K562 (cell line): Measurements from ENCODE around the gene PA2G4. TPM values are rescaled to one million over a fixed set of nuclear protein-coding genes. Genes with fewer than 3 reads are reported as not detected.

Experiments used
- ATAC-seq: fragments of 200-7000 bp; cut with Tn5 transposase; 3 replicates; pipeline ENCODE4 v1.9.1; 2020; ENCODE audit warnings: moderate library complexity
- BruUV-seq: library from RNA; stranded (reverse); fragments of 400-500 nt; replicated peaks from 2 replicates; lab custom pipeline; 2021; lab: Mats Ljungman, UMichigan
- CTCF ChIA-PET: fragments of 300-600 bp; formaldehyde crosslinking; extraction: SDS; loops from one replicate; lab custom pipeline; 2021; ENCODE audit warnings: low intra/inter-chr PET ratio; lab: Yijun Ruan, JAX
- POLR2A ChIA-PET: fragments of 300-600, 350-650 bp; sonication (Branson Sonifier 250); formaldehyde crosslinking; extraction: SDS; loops from one replicate; lab custom pipeline; 2021; ENCODE audit warnings: antibody characterized with exemption, inconsistent platforms; lab: Yijun Ruan, JAX
- DNase-seq, 4 experiments: peaks; one replicate each; pipeline versions ENCODE4 v3.0.0 to v3.0.0-alpha.2; 2011 to 2018; ENCODE audit warnings: low spot score in 3 of 4, mixed read lengths in 3 of 4; ENCODE audit errors: extremely low read depth in 1 of 4
- FAIRE-seq: peaks from 2 replicates; lab custom pipeline; 2011; peaks lifted over from hg19 to GRCh38; lab: Jason Lieb, UNC
- H2AFZ ChIP-seq: 2 replicates; pipeline ENCODE4 v1.6.0; 2011; ENCODE audit warnings: low read depth, low read length, control low read depth, inconsistent platforms
- H3K27ac ChIP-seq: fragments of 200-600 bp; 3 replicates; pipeline ENCODE4 v1.8.0; 2011; ENCODE audit warnings: low read depth, mild to moderate bottlenecking, control low read depth, inconsistent platforms, low read length, moderate library complexity, mixed read lengths; ENCODE audit errors: extremely low read depth
- H3K27me3 ChIP-seq, 2 experiments: fragments of 300-600 bp in 1 of 2; 2 replicates in 1 of 2; 3 replicates in 1 of 2; pipeline versions ENCODE4 v1.6.0 to v1.8.0; 2011; ENCODE audit warnings: inconsistent platforms in 2 of 2, low read length in 2 of 2, mild to moderate bottlenecking in 1 of 2, mixed read lengths in 1 of 2, moderate library complexity in 1 of 2; ENCODE audit not compliant: control insufficient read depth in 2 of 2, insufficient read depth in 2 of 2
- H3K36me3 ChIP-seq: fragments of 300-600 bp; 3 replicates; pipeline ENCODE4 v1.8.0; 2011; ENCODE audit warnings: mild to moderate bottlenecking, low read length, inconsistent platforms; ENCODE audit not compliant: control insufficient read depth, insufficient read depth
- H3K4me1 ChIP-seq, 2 experiments: fragments of 200-600 bp in 1 of 2; replicated peaks in 1 of 2; 2 replicates in 1 of 2; 3 replicates in 1 of 2; pipeline versions ENCODE4 v1.5.1 to v1.8.0; 2011; ENCODE audit warnings: inconsistent platforms in 2 of 2, low read length in 2 of 2, mild to moderate bottlenecking in 1 of 2, mixed read lengths in 1 of 2, moderate library complexity in 1 of 2; ENCODE audit not compliant: control insufficient read depth in 2 of 2, insufficient read depth in 2 of 2
- H3K4me2 ChIP-seq: 2 replicates; pipeline ENCODE4 v1.6.1; 2011; ENCODE audit warnings: low read length, control low read depth, inconsistent platforms, mixed read lengths; ENCODE audit not compliant: insufficient read depth
- H3K4me3 ChIP-seq: fragments of 200-600 bp; sonication (generic), shearing (Covaris generic); 2 replicates; pipeline ENCODE4 v1.5.1; 2016; ENCODE audit warnings: control low read depth, inconsistent platforms
- H3K79me2 ChIP-seq: fragments of 200-600 bp; 3 replicates; pipeline ENCODE4 v1.8.0; 2011; ENCODE audit warnings: low read length, inconsistent platforms; ENCODE audit not compliant: control insufficient read depth, insufficient read depth
- H3K9ac ChIP-seq, 2 experiments: 2 replicates each; pipeline versions ENCODE4 v1.6.0 to v1.6.1; 2011; ENCODE audit warnings: low read depth in 2 of 2, low read length in 2 of 2, control low read depth in 1 of 2, inconsistent platforms in 1 of 2, mild to moderate bottlenecking in 1 of 2, mixed read lengths in 1 of 2; ENCODE audit not compliant: insufficient read depth in 1 of 2
- H3K9me1 ChIP-seq: one replicate; pipeline ENCODE4 v1.6.0; 2011; ENCODE audit warnings: inconsistent platforms, mild to moderate bottlenecking, low read length, moderate library complexity; ENCODE audit not compliant: control insufficient read depth, insufficient read depth
- H3K9me3 ChIP-seq: replicated peaks from 2 replicates; pipeline ENCODE4 v1.5.1; 2011; ENCODE audit warnings: low read depth, low read length, inconsistent platforms; ENCODE audit not compliant: control insufficient read depth, insufficient read depth
- H4K20me1 ChIP-seq: replicated peaks from 2 replicates; pipeline ENCODE4 v1.6.1; 2011; ENCODE audit warnings: low read length, inconsistent platforms, mixed read lengths; ENCODE audit not compliant: control insufficient read depth, insufficient read depth
- CBX2 ChIP-seq: fragments of 200-600 bp; sonication (generic); IDR thresholded peaks from one replicate; pipeline ENCODE4 v1.6.1; 2012; ENCODE audit warnings: mild to moderate bottlenecking, low read length, inconsistent platforms; ENCODE audit not compliant: insufficient read depth, poor library complexity, severe bottlenecking
- CREB1 ChIP-seq, 2 experiments: sonication (generic) in 1 of 2; formaldehyde crosslinking in 1 of 2; IDR thresholded peaks; 2 replicates each; pipeline versions ENCODE4 v1.6.1 to v1.8.0; 2012 to 2022; ENCODE audit warnings: inconsistent platforms in 1 of 2, mild to moderate bottlenecking in 1 of 2, missing genetic modification reagents in 1 of 2, moderate library complexity in 1 of 2
- DMBX1 ChIP-seq: fragments of 250-450 bp; sonication (Bioruptor Pico); IDR thresholded peaks from 2 replicates; pipeline ENCODE4 v1.8.0; 2022; ENCODE audit warnings: inconsistent platforms, mild to moderate bottlenecking, moderate library complexity, borderline replicate concordance
- MTA3 ChIP-seq: fragments of 450-650 bp; formaldehyde crosslinking; IDR thresholded peaks from 2 replicates; pipeline ENCODE4 v1.6.1; 2017; ENCODE audit warnings: mild to moderate bottlenecking, borderline replicate concordance
- NRF1 ChIP-seq, 2 experiments: fragments of 450-650 bp; IDR thresholded peaks in 1 of 2; conservative IDR thresholded peaks in 1 of 2; 2 replicates each; pipeline ENCODE4 v1.6.1; 2014; ENCODE audit warnings: mild to moderate bottlenecking in 2 of 2
- POLR2G ChIP-seq: fragments of 200-400 bp; formaldehyde crosslinking; IDR thresholded peaks from 2 replicates; pipeline ENCODE4 v1.6.1; 2017; ENCODE audit warnings: low read depth, mild to moderate bottlenecking, antibody characterized with exemption, low read length, moderate library complexity
- RBFOX2 ChIP-seq: fragments of 200-400 bp; formaldehyde crosslinking; IDR thresholded peaks from 2 replicates; pipeline ENCODE4 v1.6.1; 2017; ENCODE audit warnings: low read depth, mild to moderate bottlenecking, low read length, moderate library complexity
- ZNF253 ChIP-seq: fragments of 250-450 bp; sonication (Bioruptor Pico); conservative IDR thresholded peaks from 2 replicates; pipeline ENCODE4 v1.6.1; 2021; ENCODE audit warnings: mild to moderate bottlenecking
- ZNF316 ChIP-seq: fragments of 450-650 bp; IDR thresholded peaks from 2 replicates; pipeline ENCODE4 v1.6.1; 2016
- ZNF740 ChIP-seq, 3 experiments: fragments of 200-800 bp in 1 of 3; sonication (Bioruptor generic) in 1 of 3; sonication (generic) in 1 of 3; formaldehyde crosslinking in 1 of 3; IDR thresholded peaks; 2 replicates each; pipeline versions ENCODE4 v1.6.1 to v1.8.0; 2016 to 2022; ENCODE audit warnings: mild to moderate bottlenecking in 2 of 3, missing compliant biosample characterization in 2 of 3, missing genetic modification characterization in 2 of 3, missing genetic modification reagents in 1 of 3
- WGBS: fragments of 100-300 bp; shearing (Covaris generic); methylation state at CpG from one replicate; pipeline ENCODE4 v1.1.6; 2016; ENCODE audit warnings: low coverage, mixed read lengths; ENCODE audit not compliant: insufficient coverage; ENCODE audit errors: missing lambda C conversion rate; 5-methylcytosine and 5-hydroxymethylcytosine counted together
- in situ Hi-C: fragments of 300-500 bp; cut with MboI; formaldehyde crosslinking; loops from 4 replicates; pipeline ENCODE4 v1.15.0; 2018; ENCODE audit warnings: inconsistent platforms, mixed read lengths
- intact Hi-C: fragments of 100-400 bp; cut with micrococcal nuclease; formaldehyde crosslinking; loops from 2 replicates; pipeline ENCODE4 v1.14.2; 2022
- polyA plus RNA-seq, 8 experiments: library from polyadenylated mRNA; depleted of rRNA in 4 of 8; stranded (reverse) in 5 of 8; unstranded in 3 of 8; fragments of >200 nt; fragmentation: Nextera tagmentation in 2 of 8; fragmentation: Illumina TruSeq in 1 of 8; extraction: Ambion mirVana in 2 of 8; extraction: Trizol in 1 of 8; gene quantifications; 2 replicates each; pipeline versions ENCODE4 v1.2.1 to v1.2.3, GENCODE V29; 2011 to 2014; ENCODE audit warnings: inconsistent platforms in 1 of 8, missing spikeins in 1 of 8
- total RNA-seq, 7 experiments: library from RNA; depleted of rRNA in 6 of 7; stranded (reverse); fragments of >200 nt in 6 of 7; fragmentation: Illumina TruSeq in 2 of 7; extraction: Trizol in 2 of 7; gene quantifications; 2 replicates each; pipeline versions ENCODE4 v1.2.1 to v1.2.3, GENCODE V29; 2011 to 2021; ENCODE audit warnings: low replicate concordance in 1 of 7
- TF ChIP-seq, protein P1 (sequence below): sonication (generic); formaldehyde crosslinking; IDR thresholded peaks from 2 replicates; pipeline ENCODE4 v1.8.1; 2023; ENCODE audit warnings: mild to moderate bottlenecking, missing genetic modification reagents

PA2G4 gene
- total and polyA plus RNA-seq, 9 of the 15 experiments (the other 6 are each of a cell fraction or from before 2014, with no cell fraction given) = 230 to 925 (median 638) TPM

DNA sequence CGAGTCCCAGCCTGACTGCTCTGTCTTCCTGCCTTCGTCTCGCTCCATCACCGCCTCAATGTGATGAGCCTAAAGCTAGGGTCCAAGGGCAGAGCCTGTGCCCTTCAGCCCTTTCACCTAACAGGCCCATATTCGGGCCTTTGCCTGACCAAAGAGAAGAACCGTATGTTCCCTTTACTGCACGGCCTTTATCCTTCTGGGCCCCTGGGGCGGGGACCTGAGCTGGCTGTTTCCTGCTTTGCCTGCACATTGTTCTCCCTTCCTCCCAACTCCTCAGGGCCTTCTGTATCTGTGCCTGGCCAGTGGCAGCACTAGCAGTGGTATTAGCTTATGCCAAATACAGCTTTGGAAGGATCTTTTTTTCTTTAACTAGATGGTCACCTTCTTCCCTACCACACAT, 39.5 kb downstream of the PA2G4 start:
- Histone ChIP-seq H3K27me3 (no peaks in the 10 kb centered on the region), H3K79me2 (no peaks in the 10 kb centered on the region), H3K4me2 (no peak overlapping the region), H3K4me3 (no peak overlapping the region), H3K36me3 (peaks cover 61% of the 10 kb centered on the region), H3K9me1 (no peaks in the 10 kb centered on the region), H4K20me1 (0 out of 2 replicates have a peak, but pooled peaks cover 3% of the 10 kb centered on the region), H3K27ac (no peak overlapping the region), H3K4me1 (peaks cover 2 to 4% of the 10 kb centered on the region in 2 experiments; a peak in 2 of 5 replicates), H3K9ac (no peak overlapping the region), H3K9me3 (no peaks in the 10 kb centered on the region), H2AFZ (no peak overlapping the region)
- in situ Hi-C loops (no loop called here), intact Hi-C loops (no loop called here)
- CTCF ChIA-PET = no interaction called here
- WGBS = 90% methylated on average over 8 of the region's 8 CpGs
- no TSS peak for BruUV-seq
- ATAC-seq = no peak
- no peak for DNase-seq
- POLR2A ChIA-PET = interaction anchor here (0.8 to 1.7 kb wide), 9 partner anchors 8 to 284 kb away, joined by 3 to 7 read pairs (median 3); partner anchors contain the start of gene ZC3H10
- no peak for FAIRE-seq
- TF ChIP-seq POLR2G (0 out of 2 replicates have a peak, but pooled peaks have one; percentile 12), ZNF740 (CRISPR knock-in tag; IDR thresholded peaks at IDR 0.05) (no peak), ZNF740 (tag; IDR thresholded peaks at IDR 0.05) (no peak), RBFOX2 (peak; percentile 40)

DNA sequence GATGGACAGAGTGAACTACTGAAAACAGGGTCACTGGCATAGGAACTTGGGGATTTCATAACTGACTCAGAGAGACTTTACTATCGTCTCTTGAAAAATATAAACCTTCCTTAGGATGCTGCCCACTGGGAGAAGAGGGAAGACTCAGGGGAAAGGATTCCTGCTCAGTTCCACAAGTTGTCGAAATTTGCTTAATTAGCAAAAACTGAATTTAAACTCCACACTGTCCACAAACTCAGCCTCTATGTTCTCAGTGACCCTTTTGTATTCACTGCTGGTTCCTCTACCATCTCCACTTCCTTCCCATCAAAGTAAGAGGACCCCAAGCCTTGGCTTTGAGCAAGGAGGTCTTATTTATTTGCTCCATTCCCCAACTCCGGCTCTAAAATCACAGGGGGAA, 40.9 kb downstream of the PA2G4 start:
- Histone ChIP-seq H3K4me1 (peaks cover 2 to 4% of the 10 kb centered on the region in 2 experiments; a peak in 2 of 5 replicates), H3K27ac (no peak overlapping the region), H3K79me2 (no peaks in the 10 kb centered on the region), H3K9ac (no peak overlapping the region), H3K27me3 (no peaks in the 10 kb centered on the region), H3K4me3 (no peak overlapping the region), H3K9me3 (no peaks in the 10 kb centered on the region), H3K4me2 (no peak overlapping the region), H2AFZ (no peak overlapping the region), H3K36me3 (peaks cover 56% of the 10 kb centered on the region), H3K9me1 (no peaks in the 10 kb centered on the region), H4K20me1 (0 out of 2 replicates have a peak, but pooled peaks cover 3% of the 10 kb centered on the region)
- ChIA-PET POLR2A (interaction anchor here (0.6 to 1.7 kb wide), 6 partner anchors 9 to 99 kb away, joined by 3 to 7 read pairs (median 4); no protein-coding TSS in a partner anchor), CTCF (no interaction called here)
- FAIRE-seq (no peak), ATAC-seq (peak; percentile 1), DNase-seq (no peak)
- no TSS peak for BruUV-seq
- in situ Hi-C loops = no loop called here
- WGBS = 90% methylated on average over 2 of the region's 3 CpGs
- intact Hi-C loops = no loop called here
- TF ChIP-seq NRF1 (conservative IDR thresholded peaks at IDR 0.05 in 1 of 2, IDR thresholded peaks at IDR 0.05 in 1 of 2) (no peak), CBX2 (no peak), CREB1 (IDR thresholded peaks at IDR 0.05) (no peak), CREB1 (CRISPR knock-in tag; IDR thresholded peaks at IDR 0.05) (no peak), DMBX1 (CRISPR knock-in tag) (no peak), MTA3 (no peak), ZNF316 (peak; percentile 93), ZNF253 (no peak)
- TF ChIP-seq, protein P1, sequence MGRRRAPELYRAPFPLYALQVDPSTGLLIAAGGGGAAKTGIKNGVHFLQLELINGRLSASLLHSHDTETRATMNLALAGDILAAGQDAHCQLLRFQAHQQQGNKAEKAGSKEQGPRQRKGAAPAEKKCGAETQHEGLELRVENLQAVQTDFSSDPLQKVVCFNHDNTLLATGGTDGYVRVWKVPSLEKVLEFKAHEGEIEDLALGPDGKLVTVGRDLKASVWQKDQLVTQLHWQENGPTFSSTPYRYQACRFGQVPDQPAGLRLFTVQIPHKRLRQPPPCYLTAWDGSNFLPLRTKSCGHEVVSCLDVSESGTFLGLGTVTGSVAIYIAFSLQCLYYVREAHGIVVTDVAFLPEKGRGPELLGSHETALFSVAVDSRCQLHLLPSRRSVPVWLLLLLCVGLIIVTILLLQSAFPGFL (CRISPR knock-in tag) = no peak
